LNCAP (cell line): Measurements from ENCODE around the gene PAPPA.

Experiments
- TF ChIP-seq, protein P1 (sequence below): fragments of 450-650 bp; IDR thresholded peaks from 2 replicates; pipeline ENCODE4 v1.5.1; 2017; ENCODE audit warnings: mild to moderate bottlenecking

PAPPA gene

GRCh38 chr9:116144555-116144954, 9.0 kb upstream of the PAPPA start:
- TF ChIP-seq, protein P1, sequence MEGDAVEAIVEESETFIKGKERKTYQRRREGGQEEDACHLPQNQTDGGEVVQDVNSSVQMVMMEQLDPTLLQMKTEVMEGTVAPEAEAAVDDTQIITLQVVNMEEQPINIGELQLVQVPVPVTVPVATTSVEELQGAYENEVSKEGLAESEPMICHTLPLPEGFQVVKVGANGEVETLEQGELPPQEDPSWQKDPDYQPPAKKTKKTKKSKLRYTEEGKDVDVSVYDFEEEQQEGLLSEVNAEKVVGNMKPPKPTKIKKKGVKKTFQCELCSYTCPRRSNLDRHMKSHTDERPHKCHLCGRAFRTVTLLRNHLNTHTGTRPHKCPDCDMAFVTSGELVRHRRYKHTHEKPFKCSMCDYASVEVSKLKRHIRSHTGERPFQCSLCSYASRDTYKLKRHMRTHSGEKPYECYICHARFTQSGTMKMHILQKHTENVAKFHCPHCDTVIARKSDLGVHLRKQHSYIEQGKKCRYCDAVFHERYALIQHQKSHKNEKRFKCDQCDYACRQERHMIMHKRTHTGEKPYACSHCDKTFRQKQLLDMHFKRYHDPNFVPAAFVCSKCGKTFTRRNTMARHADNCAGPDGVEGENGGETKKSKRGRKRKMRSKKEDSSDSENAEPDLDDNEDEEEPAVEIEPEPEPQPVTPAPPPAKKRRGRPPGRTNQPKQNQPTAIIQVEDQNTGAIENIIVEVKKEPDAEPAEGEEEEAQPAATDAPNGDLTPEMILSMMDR: no peak

DNA sequence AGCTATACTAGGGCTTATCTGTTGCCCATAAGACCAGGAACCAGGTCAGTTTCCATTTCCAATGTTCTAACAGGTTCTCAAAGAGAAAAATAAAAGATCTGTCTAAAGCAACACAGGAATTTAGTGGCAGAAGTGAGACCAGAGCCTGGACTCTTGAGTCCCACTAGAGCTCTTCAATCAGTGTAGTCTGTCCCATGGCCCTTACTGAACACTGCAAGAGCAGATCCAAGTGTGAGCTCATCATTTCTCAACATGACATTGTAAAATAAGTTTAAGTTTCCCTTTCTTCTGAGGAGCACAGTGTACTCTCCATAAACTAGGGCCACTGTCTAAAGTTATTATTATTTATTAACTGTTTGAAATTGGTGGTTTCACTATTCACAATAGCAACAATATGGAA, 8.6 kb upstream of the PAPPA start:
- TF ChIP-seq, protein P1: no peak

- TF ChIP-seq, protein P1: no peak
Measured at GRCh38 chr9:116147821-116148220, 5.8 kb upstream of the PAPPA start.

DNA sequence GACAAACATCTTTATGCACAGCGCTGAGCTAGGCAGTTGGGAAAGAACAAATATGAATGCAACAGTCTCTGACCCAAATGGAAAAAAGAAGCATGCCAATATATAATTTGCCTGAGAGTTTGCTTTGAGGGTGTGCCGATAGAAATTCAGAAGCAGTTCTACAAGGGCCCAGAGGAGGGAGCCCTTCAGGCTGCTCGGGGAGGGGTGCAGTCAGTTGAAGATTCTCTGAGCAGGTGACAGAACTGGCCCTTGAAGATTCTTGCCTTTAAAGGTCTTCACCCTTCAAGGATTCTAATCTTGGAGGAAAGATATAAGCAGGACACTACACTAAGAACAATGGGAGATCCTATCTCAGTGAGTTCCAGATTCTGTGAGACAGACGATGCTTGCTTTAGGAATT, 3.7 kb upstream of the PAPPA start:
- TF ChIP-seq, protein P1: peak; percentile 64

- TF ChIP-seq, protein P1: no peak
Measured at GRCh38 chr9:116151199-116151598, 2.4 kb upstream of the PAPPA start.

- TF ChIP-seq, protein P1: no peak
Measured at GRCh38 chr9:116151966-116152381, 1.6 kb upstream of the PAPPA start.

GRCh38 chr9:116152390-116152789, 1.2 kb upstream of the PAPPA start:
- TF ChIP-seq, protein P1: peak; percentile 47

GRCh38 chr9:116152941-116153764, 438 bp upstream of the PAPPA start:
- TF ChIP-seq, protein P1: no peak
